Uterus (tissue), 2 donors: ENCODE measurements around the gene FNIP1.

ENCODE experiments used
- CTCF ChIP-seq, 4 experiments: fragments of 200-600 bp in 2 of 4; fragments of 450-650 bp in 2 of 4; sonication (generic) in 2 of 4; IDR thresholded peaks; one replicate each; pipeline ENCODE4 v1.5.1; 2016 to 2019; ENCODE audit warnings: antibody characterized with exemption in 4 of 4, mild to moderate bottlenecking in 2 of 4, moderate library complexity in 1 of 4
- POLR2A ChIP-seq, 2 donors: fragments of 450-650 bp; IDR thresholded peaks; one replicate each; pipeline ENCODE4 v1.6.1; 2016; ENCODE audit warnings: antibody characterized with exemption in 2 of 2, mild to moderate bottlenecking in 1 of 2, moderate library complexity in 1 of 2

- TF ChIP-seq CTCF (IDR thresholded peaks at IDR 0.05) = no peak
- no peak for TF ChIP-seq POLR2A (IDR thresholded peaks at IDR 0.05)
These were observed 13.9 kb upstream of the FNIP1 start for GRCh38 chr5:131810510-131811249.
